Measurements from ENCODE around the gene PTPN20. TPM values are rescaled to one million over a fixed set of nuclear protein-coding genes. Genes with fewer than 3 reads are reported as not detected.

Gene PTPN20
- total RNA-seq, 1 donor from 2014 or later: 5.3 TPM

GRCh38 chr10:47049056-47049851 is 138.0 kb downstream of the PTPN20 start:
- no peak for DNase-seq

GRCh38 chr10:47049906-47050305 is 138.7 kb downstream of the PTPN20 start:
- DNase-seq: no peak

- no peak for DNase-seq
Measured at GRCh38 chr10:47050618-47051455, 139.6 kb downstream of the PTPN20 start.

- no peak for DNase-seq
Measured at GRCh38 chr10:47051741-47052238, 140.6 kb downstream of the PTPN20 start.

Measured in dermis blood vessel endothelial cell (primary cell).